T-helper 17 cell (primary cell): ENCODE results near the gene PRKG1. TPM values are rescaled to one million over a fixed set of nuclear protein-coding genes. Genes with fewer than 3 reads are reported as not detected.

Source experiments
- ATAC-seq: fragments of 150-1000 bp; cut with Tn5 transposase; 2 replicates; pipeline ENCODE4 v1.10.0; 2021; ENCODE audit warnings: mild to moderate bottlenecking, moderate library complexity
- DNase-seq, 3 donors: peaks; one replicate each; pipeline versions ENCODE4 v3.0.0 to v3.0.0-alpha.2; 2020 to 2021
- H3K9me3 ChIP-seq: one replicate; pipeline ENCODE4 v1.7.0; 2013; ENCODE audit warnings: low read length, mild to moderate bottlenecking; ENCODE audit not compliant: control insufficient read depth, poor library complexity, severe bottlenecking
- H3K27ac Mint-ChIP-seq: one replicate; pipeline ENCODE4 v1.8.0; 2022; ENCODE audit warnings: mild to moderate bottlenecking, moderate library complexity, mixed read lengths
- H3K27me3 Mint-ChIP-seq: one replicate; pipeline ENCODE4 v1.8.0; 2022; ENCODE audit warnings: mixed read lengths
- H3K36me3 Mint-ChIP-seq: one replicate; pipeline ENCODE4 v1.8.0; 2022; ENCODE audit warnings: low read depth, mixed read lengths
- H3K4me1 Mint-ChIP-seq: one replicate; pipeline ENCODE4 v1.8.0; 2022; ENCODE audit warnings: mild to moderate bottlenecking, mixed read lengths
- H3K4me3 Mint-ChIP-seq: one replicate; pipeline ENCODE4 v1.8.0; 2022; ENCODE audit warnings: mild to moderate bottlenecking, moderate library complexity, mixed read lengths
- total RNA-seq, 4 donors: library from RNA in 2 of 4; stranded (reverse) in 2 of 4; gene quantifications; one replicate each; pipeline ENCODE4 v1.2.3 and lab custom pipeline; 2022 to 2026

The PRKG1 gene
- total RNA-seq, 2 donors from 2014 or later, result 0.27 to 4.1 TPM

DNA sequence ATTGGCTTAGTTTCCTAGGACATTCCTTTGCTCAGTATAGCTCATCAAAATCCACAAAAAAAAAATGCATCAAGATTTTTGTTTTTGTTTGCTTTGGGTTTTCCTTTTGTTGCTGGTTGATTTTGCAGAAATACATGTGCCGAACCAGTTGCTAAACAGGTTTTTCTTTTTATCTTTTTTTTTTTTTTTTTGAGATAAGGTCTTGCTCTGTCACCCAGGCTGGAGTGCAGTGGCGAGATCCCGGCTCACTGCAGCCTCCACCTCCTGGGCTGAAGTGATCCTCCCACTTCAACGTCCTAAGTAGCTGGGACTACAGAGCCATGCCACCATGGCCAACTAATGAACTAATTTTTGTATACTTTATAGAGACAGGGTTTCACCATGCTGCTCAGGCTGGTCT lies 616.8 kb downstream of the PRKG1 start:
- peaks cover 9% of the 10 kb centered on the region for H3K4me1 Mint-ChIP-seq
- H3K27me3 Mint-ChIP-seq, result peaks cover 4% of the 10 kb centered on the region
- no peaks in the 10 kb centered on the region for H3K36me3 Mint-ChIP-seq
- no peak overlapping the region for H3K4me3 Mint-ChIP-seq
- no peaks in the 10 kb centered on the region for H3K9me3 ChIP-seq
- DNase-seq (no peak), ATAC-seq (no peak)
- no peak overlapping the region for H3K27ac Mint-ChIP-seq

DNA sequence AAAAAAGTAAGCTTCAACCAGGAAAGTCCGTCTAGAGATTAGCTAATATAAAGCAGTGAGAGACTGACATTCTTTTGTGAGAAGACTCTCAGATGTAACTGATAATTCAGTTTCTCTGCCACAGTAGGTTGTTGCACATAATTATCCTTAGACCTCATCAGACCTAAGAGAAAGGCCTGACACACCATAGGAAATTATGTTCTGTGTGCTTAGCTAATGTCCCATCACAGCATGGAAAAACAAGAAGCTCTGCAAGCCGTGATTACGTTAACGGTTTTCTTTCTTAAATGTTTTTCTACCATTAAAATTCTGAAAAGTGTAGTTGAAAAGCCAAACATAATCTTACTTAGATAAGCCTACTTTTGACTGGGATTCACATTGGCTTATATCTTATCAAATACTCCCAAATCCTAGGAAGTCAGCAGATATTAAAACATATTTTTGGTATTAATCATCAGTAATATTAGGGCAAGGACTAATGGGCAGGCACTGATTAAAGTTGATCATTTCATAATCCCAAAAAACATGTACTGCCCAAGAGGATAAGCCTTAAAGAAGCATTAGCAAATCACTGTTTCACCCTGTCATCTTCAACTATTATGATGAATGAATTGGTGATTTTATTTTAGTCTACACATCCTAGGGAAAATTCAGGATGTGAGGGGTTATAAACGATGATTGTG lies 619.9 kb downstream of the PRKG1 start:
- no peak overlapping the region for H3K27ac Mint-ChIP-seq

GRCh38 chr10:51696251-51696650 lies 622.0 kb downstream of the PRKG1 start:
- H3K4me1 Mint-ChIP-seq, result peaks cover 36% of the 10 kb centered on the region
- H3K9me3 ChIP-seq, result no peaks in the 10 kb centered on the region
- DNase-seq, result no peak
- H3K4me3 Mint-ChIP-seq, result no peak overlapping the region
- no peak for ATAC-seq
- no peak overlapping the region for H3K27ac Mint-ChIP-seq
- H3K27me3 Mint-ChIP-seq, result no peaks in the 10 kb centered on the region
- peaks cover 7% of the 10 kb centered on the region for H3K36me3 Mint-ChIP-seq

More for the DNA sequence above, 619.9 kb downstream of the PRKG1 start:
- Mint-ChIP-seq H3K27me3 (no peaks in the 10 kb centered on the region), H3K4me3 (no peak overlapping the region), H3K36me3 (peaks cover 5% of the 10 kb centered on the region), H3K4me1 (peaks cover 29% of the 10 kb centered on the region)
- DNase-seq (no peak), ATAC-seq (no peak)
- no peaks in the 10 kb centered on the region for H3K9me3 ChIP-seq

DNA sequence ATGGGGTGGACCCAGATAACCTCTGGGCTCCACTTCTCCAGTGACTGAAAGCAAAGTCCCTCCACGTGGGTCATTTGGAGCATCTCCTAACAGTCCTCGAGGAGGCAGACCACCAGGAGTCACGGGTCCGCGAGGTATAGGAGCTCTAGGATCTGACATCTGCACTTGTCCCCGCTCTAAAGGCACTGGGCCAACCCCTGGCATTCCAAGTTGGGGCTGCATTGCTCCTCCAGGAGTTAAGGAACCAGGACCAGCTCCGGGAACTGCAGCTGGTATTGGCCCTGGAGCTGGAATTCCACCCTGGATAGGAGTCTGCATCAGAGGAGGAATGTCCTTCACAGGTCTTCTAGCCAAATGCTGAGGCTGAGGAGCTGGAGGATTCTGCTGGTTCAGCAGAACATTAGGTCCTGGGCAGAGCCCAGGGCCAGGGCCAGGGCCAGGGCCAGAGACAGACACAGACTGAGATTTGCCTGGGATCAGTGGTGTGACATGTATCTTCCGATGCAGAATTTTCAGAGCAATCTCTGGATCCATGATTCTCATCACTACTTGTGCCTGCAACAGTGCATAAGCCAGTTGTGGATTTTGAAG lies 624.3 kb downstream of the PRKG1 start:
- Mint-ChIP-seq H3K27ac (peak overlapping the region; percentile 100), H3K27me3 (no peaks in the 10 kb centered on the region), H3K4me1 (peaks cover 36% of the 10 kb centered on the region), H3K36me3 (peaks cover 7% of the 10 kb centered on the region), H3K4me3 (peak overlapping the region; percentile 99)
- ATAC-seq (no peak), DNase-seq (no peak)
- no peaks in the 10 kb centered on the region for H3K9me3 ChIP-seq

DNA sequence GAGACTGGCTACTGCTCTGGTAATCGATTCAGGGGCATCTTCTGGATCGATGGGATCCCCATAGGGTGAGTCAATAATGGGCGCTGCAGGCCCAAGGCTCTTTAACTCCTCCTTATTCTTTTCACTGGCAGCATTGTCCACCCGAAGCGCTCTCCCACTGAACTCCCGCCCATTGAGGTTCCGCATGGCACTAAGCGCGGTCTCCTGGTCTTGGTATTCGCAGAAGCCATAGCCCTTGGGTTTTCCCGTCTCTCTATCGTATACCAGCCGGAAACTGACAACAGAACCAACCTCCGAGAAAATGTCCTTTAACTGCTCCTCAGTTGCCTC lies 624.8 kb downstream of the PRKG1 start:
- Mint-ChIP-seq H3K27me3 (no peaks in the 10 kb centered on the region), H3K4me1 (peaks cover 36% of the 10 kb centered on the region), H3K4me3 (peak overlapping the region; percentile 99), H3K27ac (peak overlapping the region; percentile 100), H3K36me3 (peaks cover 7% of the 10 kb centered on the region)
- DNase-seq (peak in 1 of 3 donors; percentile 15), ATAC-seq (peak; percentile 48)
- H3K9me3 ChIP-seq, result no peaks in the 10 kb centered on the region

DNA sequence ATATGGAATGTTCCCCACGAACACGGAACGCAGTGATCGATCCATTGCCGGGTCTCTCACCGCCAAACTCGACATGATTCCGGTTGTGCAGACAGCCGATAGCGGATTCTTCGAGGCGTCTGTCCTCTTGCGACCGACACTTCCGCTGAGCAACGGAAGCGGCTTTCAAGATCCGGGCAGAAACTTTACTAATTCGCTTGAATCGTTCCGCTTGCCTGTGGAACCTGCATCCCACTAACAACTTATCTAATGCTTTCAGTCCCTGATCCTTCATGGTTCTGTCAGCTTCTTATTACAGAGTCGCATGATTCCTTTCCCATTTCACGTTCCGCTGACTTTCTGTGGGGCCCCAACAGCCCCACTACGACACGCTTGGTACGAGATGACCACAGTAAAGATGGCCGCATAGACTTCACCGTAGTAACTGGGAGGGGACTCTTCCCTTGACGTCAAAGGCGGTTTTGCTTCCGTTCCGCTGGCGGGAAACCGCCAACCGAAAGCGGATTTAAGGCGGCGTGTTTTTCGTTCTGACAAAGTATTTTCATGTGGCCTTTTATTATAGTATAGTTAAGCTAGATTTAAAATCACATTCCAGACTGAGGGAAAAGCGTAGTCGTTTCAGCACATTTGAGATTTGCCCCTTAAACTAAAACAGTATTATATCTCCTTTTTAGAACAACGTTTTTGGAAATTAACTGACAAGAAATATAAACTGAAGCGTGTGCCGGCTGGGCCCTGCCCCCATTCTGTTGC lies 625.4 kb downstream of the PRKG1 start, which contains the start of gene CSTF2T:
Gene CSTF2T, minus strand, starts transcription at position 121 of the 753 bp plus-strand sequence. Its CDS starts 46 bp downstream, at position 75.
- no peaks in the 10 kb centered on the region for H3K9me3 ChIP-seq
- peaks cover 7% of the 10 kb centered on the region for H3K36me3 Mint-ChIP-seq
- ATAC-seq (peak; percentile 90), DNase-seq (peak; percentile 76 to 87 (median 82))
- peak within 1 kb of the TSS; percentile 99 for H3K4me3 Mint-ChIP-seq
- H3K27ac Mint-ChIP-seq, result peak within 1 kb of the TSS; percentile 100
- H3K4me1 Mint-ChIP-seq, result peaks cover 36% of the 10 kb centered on the region
- H3K27me3 Mint-ChIP-seq, result no peaks in the 10 kb centered on the region

DNA sequence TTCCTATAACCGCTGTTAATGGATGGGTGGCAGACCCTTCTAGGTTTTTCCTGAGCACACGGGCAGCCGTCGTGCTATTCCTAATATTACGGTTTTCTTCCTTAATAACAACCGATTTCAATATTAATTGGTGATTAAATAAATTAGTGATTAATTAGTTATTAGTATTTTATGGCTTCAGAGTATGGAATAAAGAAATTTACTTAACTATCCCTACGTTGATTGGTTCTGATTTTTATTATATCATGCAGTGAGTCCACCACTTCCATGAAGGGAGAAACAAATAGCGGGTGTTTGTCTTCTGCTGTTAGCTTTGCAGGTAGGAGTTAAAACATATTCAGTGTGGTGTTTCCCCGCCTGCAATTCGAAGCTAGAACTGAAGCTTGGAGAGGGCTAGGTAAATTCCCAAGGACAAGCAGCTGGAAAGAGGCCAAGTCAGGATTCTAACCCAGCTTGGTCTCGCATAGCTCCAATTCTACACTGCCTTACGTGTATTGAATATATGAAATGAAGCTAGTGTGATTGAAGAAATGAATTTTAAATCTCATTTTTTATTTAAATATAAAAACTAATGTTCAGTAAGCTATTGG lies 626.0 kb downstream of the PRKG1 start:
- peak overlapping the region; percentile 100 for H3K27ac Mint-ChIP-seq
- H3K9me3 ChIP-seq, result no peaks in the 10 kb centered on the region
- DNase-seq (no peak), ATAC-seq (no peak)
- peaks cover 31% of the 10 kb centered on the region for H3K4me1 Mint-ChIP-seq
- peaks cover 7% of the 10 kb centered on the region for H3K36me3 Mint-ChIP-seq
- H3K27me3 Mint-ChIP-seq, result no peaks in the 10 kb centered on the region
- H3K4me3 Mint-ChIP-seq, result peak overlapping the region; percentile 59

GRCh38 chr10:51705774-51706173 lies 631.5 kb downstream of the PRKG1 start:
- Mint-ChIP-seq H3K27ac (no peak overlapping the region), H3K4me3 (no peak overlapping the region), H3K27me3 (no peaks in the 10 kb centered on the region), H3K36me3 (no peaks in the 10 kb centered on the region), H3K4me1 (peaks cover 9% of the 10 kb centered on the region)
- no peaks in the 10 kb centered on the region for H3K9me3 ChIP-seq
- no peak for ATAC-seq
- no peak for DNase-seq

DNA sequence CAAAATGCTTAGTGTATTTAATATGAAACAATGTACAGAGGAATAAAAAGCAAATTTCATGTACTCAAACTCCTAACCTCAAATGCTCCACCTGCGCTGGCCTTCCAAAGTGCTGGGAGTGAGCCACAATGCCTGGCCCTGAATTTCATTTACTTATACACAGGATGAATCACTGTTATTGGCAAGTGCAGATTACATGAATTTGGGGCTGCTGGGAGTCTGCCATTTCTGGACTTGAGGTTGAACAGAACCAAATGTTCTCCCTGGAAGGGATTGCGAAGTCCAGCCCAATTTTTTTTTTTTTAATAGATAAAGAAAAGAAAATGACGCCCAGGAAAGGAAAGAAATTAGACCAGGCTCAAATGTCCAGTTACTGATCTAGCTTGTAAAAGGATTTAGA lies 631.9 kb downstream of the PRKG1 start:
- Mint-ChIP-seq H3K27me3 (no peaks in the 10 kb centered on the region), H3K4me3 (no peak overlapping the region), H3K4me1 (peaks cover 9% of the 10 kb centered on the region), H3K27ac (no peak overlapping the region), H3K36me3 (no peaks in the 10 kb centered on the region)
- no peaks in the 10 kb centered on the region for H3K9me3 ChIP-seq
- ATAC-seq (no peak), DNase-seq (no peak)

DNA sequence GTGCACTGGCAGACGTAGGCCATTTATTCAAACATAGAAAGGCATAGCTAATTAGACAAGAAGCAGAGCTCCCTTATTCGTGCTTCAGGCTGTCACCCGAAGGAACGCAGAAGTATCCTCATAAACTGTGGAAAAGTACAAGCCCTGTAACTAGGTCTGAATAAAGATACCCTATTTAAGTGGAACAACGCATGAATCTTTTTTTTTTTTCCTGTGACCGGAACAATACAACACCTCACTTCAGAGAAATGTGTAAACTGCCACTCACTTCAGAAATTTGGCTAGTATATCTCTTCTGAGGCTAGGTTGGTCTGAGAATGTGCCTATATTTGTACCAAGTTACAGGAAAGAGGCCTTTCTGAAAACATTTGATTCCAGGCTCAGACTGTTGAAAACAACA lies 633.1 kb downstream of the PRKG1 start:
- peak overlapping the region; percentile 81 for H3K27ac Mint-ChIP-seq
- no peak overlapping the region for H3K4me3 Mint-ChIP-seq
- ATAC-seq (no peak), DNase-seq (no peak)
- H3K36me3 Mint-ChIP-seq, result no peaks in the 10 kb centered on the region
- no peaks in the 10 kb centered on the region for H3K9me3 ChIP-seq
- peaks cover 9% of the 10 kb centered on the region for H3K4me1 Mint-ChIP-seq
- H3K27me3 Mint-ChIP-seq, result no peaks in the 10 kb centered on the region

- H3K9me3 ChIP-seq, result no peaks in the 10 kb centered on the region
- H3K4me1 Mint-ChIP-seq, result peaks cover 9% of the 10 kb centered on the region
- ATAC-seq, result peak; percentile 66
- H3K4me3 Mint-ChIP-seq, result peak overlapping the region; percentile 47
- H3K27ac Mint-ChIP-seq, result peak overlapping the region; percentile 81
- no peaks in the 10 kb centered on the region for H3K27me3 Mint-ChIP-seq
- no peaks in the 10 kb centered on the region for H3K36me3 Mint-ChIP-seq
- DNase-seq, result no peak
Measured at GRCh38 chr10:51707821-51708424, 633.6 kb downstream of the PRKG1 start.

GRCh38 chr10:51708609-51709008 lies 634.3 kb downstream of the PRKG1 start:
- DNase-seq (no peak), ATAC-seq (no peak)
- Mint-ChIP-seq H3K36me3 (no peaks in the 10 kb centered on the region), H3K27me3 (no peaks in the 10 kb centered on the region), H3K4me3 (peak overlapping the region; percentile 47), H3K4me1 (peaks cover 9% of the 10 kb centered on the region), H3K27ac (peak overlapping the region; percentile 81)
- H3K9me3 ChIP-seq, result no peaks in the 10 kb centered on the region
